ENCODE data around the gene VWA3B.
"Not testable (repeated sequence)": the region's sequence is repeated elsewhere in the genome, so short reads cannot be mapped to it uniquely, and the experiment has no call there.

Gene VWA3B

GRCh38 chr2:98311090-98311489, 224.1 kb downstream of the VWA3B start:
- DNase-seq (ENCODE audit: low spot score), result no peak
- ChIA-PET CTCF (no interaction called here), POLR2A (ENCODE audit: low non-redundant PET) (no interaction called here)
- TF ChIP-seq, protein P1, sequence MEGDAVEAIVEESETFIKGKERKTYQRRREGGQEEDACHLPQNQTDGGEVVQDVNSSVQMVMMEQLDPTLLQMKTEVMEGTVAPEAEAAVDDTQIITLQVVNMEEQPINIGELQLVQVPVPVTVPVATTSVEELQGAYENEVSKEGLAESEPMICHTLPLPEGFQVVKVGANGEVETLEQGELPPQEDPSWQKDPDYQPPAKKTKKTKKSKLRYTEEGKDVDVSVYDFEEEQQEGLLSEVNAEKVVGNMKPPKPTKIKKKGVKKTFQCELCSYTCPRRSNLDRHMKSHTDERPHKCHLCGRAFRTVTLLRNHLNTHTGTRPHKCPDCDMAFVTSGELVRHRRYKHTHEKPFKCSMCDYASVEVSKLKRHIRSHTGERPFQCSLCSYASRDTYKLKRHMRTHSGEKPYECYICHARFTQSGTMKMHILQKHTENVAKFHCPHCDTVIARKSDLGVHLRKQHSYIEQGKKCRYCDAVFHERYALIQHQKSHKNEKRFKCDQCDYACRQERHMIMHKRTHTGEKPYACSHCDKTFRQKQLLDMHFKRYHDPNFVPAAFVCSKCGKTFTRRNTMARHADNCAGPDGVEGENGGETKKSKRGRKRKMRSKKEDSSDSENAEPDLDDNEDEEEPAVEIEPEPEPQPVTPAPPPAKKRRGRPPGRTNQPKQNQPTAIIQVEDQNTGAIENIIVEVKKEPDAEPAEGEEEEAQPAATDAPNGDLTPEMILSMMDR (conservative IDR thresholded peaks at IDR 0.05; ENCODE audit: low read depth), result no peak
- H3K27ac ChIP-seq, result no peak overlapping the region

- TF ChIP-seq, protein P1 (conservative IDR thresholded peaks at IDR 0.05; ENCODE audit: low read depth), result no peak
- POLR2A ChIA-PET (ENCODE audit: low non-redundant PET), result no interaction called here
- no peak for DNase-seq (ENCODE audit: low spot score)
- CTCF ChIA-PET, result interaction anchor here (0.6 kb wide), 1 partner anchor 240 kb away, joined by 3 read pairs; no protein-coding TSS in a partner anchor
- H3K27ac ChIP-seq, result no peak overlapping the region
These were observed 225.0 kb downstream of the VWA3B start for GRCh38 chr2:98311771-98312545.

GRCh38 chr2:98313492-98314250, 226.7 kb downstream of the VWA3B start:
- TF ChIP-seq, protein P1 (conservative IDR thresholded peaks at IDR 0.05; ENCODE audit: low read depth), result no peak
- ChIA-PET CTCF (no interaction called here), POLR2A (ENCODE audit: low non-redundant PET) (no interaction called here)
- H3K27ac ChIP-seq, result no peak overlapping the region
- DNase-seq (ENCODE audit: low spot score), result no peak

GRCh38 chr2:98314251-98314650, 227.3 kb downstream of the VWA3B start:
- ChIA-PET CTCF (interaction anchor here (0.7 kb wide), 1 partner anchor 1353 kb away, joined by 4 read pairs; no protein-coding TSS in a partner anchor), POLR2A (ENCODE audit: low non-redundant PET) (no interaction called here)
- no peak overlapping the region for H3K27ac ChIP-seq
- TF ChIP-seq, protein P1 (conservative IDR thresholded peaks at IDR 0.05; ENCODE audit: low read depth), result no peak
- no peak for DNase-seq (ENCODE audit: low spot score)

- H3K27ac ChIP-seq, result no peak overlapping the region
- DNase-seq (ENCODE audit: low spot score), result no peak
- TF ChIP-seq, protein P1 (conservative IDR thresholded peaks at IDR 0.05; ENCODE audit: low read depth), result no peak
- POLR2A ChIA-PET (ENCODE audit: low non-redundant PET), result no interaction called here
- CTCF ChIA-PET, result interaction anchor here (0.6 kb wide), 1 partner anchor 750 kb away, joined by 3 read pairs; no protein-coding TSS in a partner anchor
These were observed 229.0 kb downstream of the VWA3B start for GRCh38 chr2:98315957-98316356.

GRCh38 chr2:98317214-98317613, 230.2 kb downstream of the VWA3B start:
- ChIA-PET CTCF (no interaction called here), POLR2A (ENCODE audit: low non-redundant PET) (no interaction called here)
- H3K27ac ChIP-seq, result no peak overlapping the region
- DNase-seq (ENCODE audit: low spot score), result no peak
- TF ChIP-seq, protein P1 (conservative IDR thresholded peaks at IDR 0.05; ENCODE audit: low read depth), result no peak

- CTCF ChIA-PET; POLR2A ChIA-PET (ENCODE audit: low non-redundant PET); DNase-seq (ENCODE audit: low spot score); H3K27ac ChIP-seq: not testable (repeated sequence)
These were observed 233.2 kb downstream of the VWA3B start for GRCh38 chr2:98320171-98320570.

Measured in RWPE1 (cell line).